HG03565 (cell line): ENCODE data around the gene MCOLN2.
"Not testable (repeated sequence)": the region's sequence is repeated elsewhere in the genome, so short reads cannot be mapped to it uniquely, and the experiment has no call there.

ENCODE experiments used
- ATAC-seq: cut with Tn5 transposase; IDR thresholded peaks from one replicate; pipeline ENCODE4 v1.9.1; 2021; ENCODE audit warnings: mild to moderate bottlenecking, moderate library complexity; ENCODE audit not compliant: unreplicated experiment

The MCOLN2 gene

GRCh38 chr1:84996846-84997666 is at the start of gene MCOLN2:
Gene MCOLN2 (minus strand): TSS chr1:84997113. CDS start chr1:84996872, 241 bp downstream.
- peak; percentile 24 for ATAC-seq

GRCh38 chr1:85042413-85042812 is 45.5 kb upstream of the MCOLN2 start:
- ATAC-seq: no peak

- no peak for ATAC-seq
Measured at GRCh38 chr1:85041793-85042192, 44.9 kb upstream of the MCOLN2 start.

- no peak for ATAC-seq
Measured at GRCh38 chr1:85033221-85033620, 36.3 kb upstream of the MCOLN2 start.

GRCh38 chr1:85030536-85030935 is 33.6 kb upstream of the MCOLN2 start:
- ATAC-seq: no peak

- ATAC-seq: no peak
Measured at GRCh38 chr1:85028151-85028550, 31.2 kb upstream of the MCOLN2 start.

GRCh38 chr1:85027242-85027983 is 30.5 kb upstream of the MCOLN2 start:
- peak; percentile 80 for ATAC-seq

GRCh38 chr1:85025940-85026339 is 29.0 kb upstream of the MCOLN2 start:
- no peak for ATAC-seq

- no peak for ATAC-seq
Measured at GRCh38 chr1:85024736-85025135, 27.8 kb upstream of the MCOLN2 start.

- ATAC-seq: no peak
Measured at GRCh38 chr1:85022700-85023099, 25.8 kb upstream of the MCOLN2 start.

GRCh38 chr1:85019994-85020393 is 23.1 kb upstream of the MCOLN2 start:
- no peak for ATAC-seq

GRCh38 chr1:85015826-85016225 is 18.9 kb upstream of the MCOLN2 start:
- ATAC-seq: no peak

GRCh38 chr1:85005641-85006040 is 8.7 kb upstream of the MCOLN2 start:
- not testable (repeated sequence) for ATAC-seq

GRCh38 chr1:85001742-85002141 is 4.8 kb upstream of the MCOLN2 start:
- ATAC-seq: no peak

GRCh38 chr1:84998642-84999280 is 1.8 kb upstream of the MCOLN2 start:
- ATAC-seq: peak; percentile 28

- no peak for ATAC-seq
Measured at GRCh38 chr1:84997667-84998600, 1.0 kb upstream of the MCOLN2 start.

- peak; percentile 40 for ATAC-seq
Measured at GRCh38 chr1:84995484-84996334, 1.2 kb downstream of the MCOLN2 start.

- peak; percentile 28 for ATAC-seq
Measured at GRCh38 chr1:84991097-84991920, 5.6 kb downstream of the MCOLN2 start.

GRCh38 chr1:84988588-84988987 is 8.3 kb downstream of the MCOLN2 start:
- ATAC-seq: peak; percentile 49
